Neuronal stem cell (in vitro differentiated cells): ENCODE data around the gene CERS4.

Source experiments
- DNase-seq: peaks from one replicate; pipeline ENCODE4 v3.0.0-alpha.2; 2013; ENCODE audit warnings: low spot score
- H2AFZ ChIP-seq: one replicate; pipeline ENCODE4 v1.6.1; 2013; ENCODE audit warnings: mild to moderate bottlenecking, low read length, inconsistent platforms
- H2AK5ac ChIP-seq: 2 replicates; pipeline ENCODE4 v1.6.1; 2013; ENCODE audit warnings: low read depth, mild to moderate bottlenecking, inconsistent platforms, low read length, moderate library complexity, mixed read lengths
- H2BK120ac ChIP-seq: 2 replicates; pipeline ENCODE4 v1.6.1; 2013; ENCODE audit warnings: low read depth, mild to moderate bottlenecking, inconsistent platforms, low read length, moderate library complexity, mixed read lengths
- H2BK12ac ChIP-seq: one replicate; pipeline ENCODE4 v1.6.1; 2013; ENCODE audit warnings: low read length, inconsistent platforms
- H2BK15ac ChIP-seq: 2 replicates; pipeline ENCODE4 v1.6.1; 2013; ENCODE audit warnings: mild to moderate bottlenecking, low read length, inconsistent platforms, mixed read lengths
- H2BK5ac ChIP-seq: one replicate; pipeline ENCODE4 v1.6.1; 2013; ENCODE audit warnings: inconsistent platforms, mild to moderate bottlenecking, low read length, moderate library complexity
- H3K14ac ChIP-seq: one replicate; pipeline ENCODE4 v1.6.1; 2013; ENCODE audit warnings: low read length, inconsistent platforms
- H3K18ac ChIP-seq: 2 replicates; pipeline ENCODE4 v1.6.1; 2013; ENCODE audit warnings: low read length, inconsistent platforms
- H3K23ac ChIP-seq: 2 replicates; pipeline ENCODE4 v1.6.1; 2013; ENCODE audit warnings: low read depth, mild to moderate bottlenecking, mixed read lengths, low read length, inconsistent platforms; ENCODE audit not compliant: poor library complexity
- H3K27ac ChIP-seq: replicated peaks from 3 replicates; pipeline ENCODE4 v1.5.1; 2013; ENCODE audit warnings: low read length, inconsistent platforms
- H3K27me3 ChIP-seq, 3 experiments: 2 replicates each; pipeline ENCODE4 v1.6.1; 2013; ENCODE audit warnings: low read length in 3 of 3, mild to moderate bottlenecking in 2 of 3, inconsistent platforms in 1 of 3, low read depth in 1 of 3, mixed read lengths in 1 of 3, moderate library complexity in 1 of 3; ENCODE audit not compliant: control insufficient read depth in 3 of 3, insufficient read depth in 3 of 3
- H3K36me3 ChIP-seq, 2 donors: replicated peaks in 1 of 2; 2 replicates each; pipeline ENCODE4 v1.6.1; 2013; ENCODE audit warnings: low read length in 2 of 2; ENCODE audit not compliant: control insufficient read depth in 2 of 2, insufficient read depth in 2 of 2
- H3K4ac ChIP-seq: 2 replicates; pipeline ENCODE4 v1.6.1; 2013; ENCODE audit warnings: inconsistent platforms, mild to moderate bottlenecking, low read length, moderate library complexity
- H3K4me1 ChIP-seq, 2 donors: 1 replicate in 1 of 2; 2 replicates in 1 of 2; pipeline ENCODE4 v1.6.1; 2013; ENCODE audit warnings: low read length in 2 of 2, low read depth in 1 of 2; ENCODE audit not compliant: control insufficient read depth in 2 of 2, insufficient read depth in 1 of 2
- H3K4me2 ChIP-seq: one replicate; pipeline ENCODE4 v1.6.1; 2013; ENCODE audit warnings: mild to moderate bottlenecking, low read length, inconsistent platforms; ENCODE audit not compliant: insufficient read depth, poor library complexity, severe bottlenecking
- H3K4me3 ChIP-seq, 2 donors: 2 replicates each; pipeline ENCODE4 v1.5.1; 2013; ENCODE audit warnings: low read length in 2 of 2, mild to moderate bottlenecking in 2 of 2, inconsistent platforms in 1 of 2, moderate library complexity in 1 of 2
- H3K79me1 ChIP-seq: one replicate; pipeline ENCODE4 v1.6.1; 2013; ENCODE audit warnings: low read depth, mild to moderate bottlenecking, inconsistent platforms, low read length, moderate library complexity
- H3K9ac ChIP-seq: one replicate; pipeline ENCODE4 v1.6.1; 2013; ENCODE audit warnings: mild to moderate bottlenecking, low read depth, low read length, inconsistent platforms; ENCODE audit not compliant: poor library complexity
- H3K9me3 ChIP-seq, 2 donors: replicated peaks in 1 of 2; 2 replicates each; pipeline versions ENCODE3 to v1.6.1; 2013; ENCODE audit warnings: low read length in 2 of 2, mild to moderate bottlenecking in 2 of 2, inconsistent platforms in 1 of 2, low read depth in 1 of 2, mixed read lengths in 1 of 2, moderate library complexity in 1 of 2; ENCODE audit not compliant: control insufficient read depth in 2 of 2, insufficient read depth in 1 of 2
- H4K8ac ChIP-seq: one replicate; pipeline ENCODE4 v1.6.1; 2013; ENCODE audit warnings: low read depth, mild to moderate bottlenecking, inconsistent platforms, low read length, moderate library complexity
- H4K91ac ChIP-seq: one replicate; pipeline ENCODE4 v1.6.1; 2013; ENCODE audit warnings: low read length, low read depth, mild to moderate bottlenecking, inconsistent platforms; ENCODE audit not compliant: poor library complexity
- WGBS, 2 donors: extraction: QIAGEN DNeasy Blood & Tissue Kit; methylation state at CpG; one replicate each; pipeline ENCODE4 v1.1.7; 2013; ENCODE audit warnings: missing lambda C conversion rate in 2 of 2, mixed read lengths in 1 of 2; ENCODE audit not compliant: insufficient read length in 2 of 2, insufficient replicate concordance in 1 of 2; ENCODE audit errors: extremely low coverage in 2 of 2; 5-methylcytosine and 5-hydroxymethylcytosine counted together

Gene CERS4

DNA sequence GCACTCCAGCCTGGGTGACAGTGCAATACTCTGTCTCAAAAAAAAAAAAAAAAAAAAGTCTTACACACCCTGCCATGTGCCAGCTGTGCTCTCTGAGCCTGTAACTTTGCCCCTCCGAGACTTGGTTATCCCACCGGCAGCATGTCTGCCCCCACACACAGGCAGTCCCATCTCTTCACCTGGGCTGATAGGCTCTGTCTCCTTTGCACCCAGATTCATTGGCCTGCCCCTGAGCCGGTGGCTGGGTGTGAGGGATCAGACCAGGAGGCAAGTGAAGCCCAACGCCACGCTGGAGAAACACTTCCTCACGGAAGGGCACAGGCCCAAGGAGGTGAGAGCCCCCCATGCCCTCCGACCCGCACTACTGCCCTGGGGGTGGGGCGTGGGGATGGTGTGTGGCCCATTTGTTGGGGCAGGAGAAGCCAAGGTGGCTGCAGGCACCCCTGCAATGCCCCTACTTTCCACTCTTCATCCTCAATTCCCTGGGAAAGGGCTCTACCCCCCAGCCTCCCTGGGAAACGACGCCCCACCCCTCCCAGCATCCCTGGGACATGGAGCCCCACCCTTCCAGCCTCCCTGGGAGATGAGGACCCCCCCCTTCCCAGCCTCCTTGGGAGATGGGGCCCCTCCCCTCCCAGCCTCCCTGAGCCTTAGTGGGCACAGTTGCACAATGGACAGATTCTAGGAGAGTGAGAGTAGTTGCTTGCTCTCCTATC lies 45.3 kb downstream of the CERS4 start:
- Histone ChIP-seq H2BK5ac (no peak overlapping the region), H3K27ac (no peak overlapping the region), H2BK120ac (no peak overlapping the region), H3K4me1 (no peaks in the 10 kb centered on the region), H3K4me2 (no peak overlapping the region), H4K91ac (no peak overlapping the region), H3K4ac (no peak overlapping the region), H2BK15ac (no peak overlapping the region), H2BK12ac (no peak overlapping the region), H3K79me1 (peaks cover 6% of the 10 kb centered on the region), H3K9ac (no peak overlapping the region), H2AK5ac (no peak overlapping the region), H3K4me3 (no peak overlapping the region), H3K14ac (no peak overlapping the region), H3K23ac (no peak overlapping the region), H3K18ac (no peak overlapping the region), H3K9me3 (no peaks in the 10 kb centered on the region), H3K36me3 (peaks cover 21 to 37% of the 10 kb centered on the region in 2 donors), H3K27me3 (peaks cover 0 to 3% (median 0%) of the 10 kb centered on the region in 3 experiments), H4K8ac (no peak overlapping the region), H2AFZ (no peak overlapping the region)
- DNase-seq = no peak
- no CpG with 5 or more reads among the region's 11 CpGs for WGBS, 2 donors

DNA sequence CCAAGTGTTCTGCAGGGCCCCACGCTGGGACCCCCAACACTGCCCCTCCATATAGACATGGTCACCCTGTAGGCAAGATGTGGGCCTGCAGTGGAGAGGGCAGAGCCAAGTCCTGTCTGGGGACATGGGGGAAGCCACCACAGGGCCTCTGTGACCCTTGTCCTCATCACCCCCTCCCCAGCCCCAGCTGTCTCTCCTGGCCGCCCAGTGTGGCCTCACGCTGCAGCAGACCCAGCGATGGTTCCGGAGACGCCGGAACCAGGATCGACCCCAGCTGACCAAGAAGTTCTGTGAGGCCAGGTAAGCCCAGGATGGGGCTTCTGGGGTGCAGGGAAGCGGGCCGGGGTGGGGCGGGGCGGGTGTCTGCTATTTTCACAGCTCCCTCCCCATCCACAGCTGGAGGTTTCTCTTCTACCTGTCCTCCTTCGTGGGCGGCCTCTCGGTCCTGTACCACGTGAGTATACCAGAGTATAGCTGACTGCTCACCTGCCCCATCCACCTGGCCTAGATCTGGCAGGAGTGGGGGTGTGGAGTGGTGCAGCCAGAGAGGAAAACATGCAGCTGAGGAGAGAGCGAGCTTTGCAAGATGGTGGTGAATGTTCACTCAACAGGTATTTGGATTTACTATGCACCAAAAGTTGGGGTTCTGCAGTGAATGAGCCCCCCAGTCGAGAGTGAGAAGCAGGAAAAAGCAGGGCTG lies 46.4 kb downstream of the CERS4 start:
- Histone ChIP-seq H3K14ac (no peak overlapping the region), H3K23ac (no peak overlapping the region), H4K8ac (no peak overlapping the region), H2AFZ (no peak overlapping the region), H3K4ac (no peak overlapping the region), H3K9ac (no peak overlapping the region), H3K9me3 (no peaks in the 10 kb centered on the region), H2BK120ac (no peak overlapping the region), H3K36me3 (peaks cover 24 to 39% of the 10 kb centered on the region in 2 donors), H3K4me1 (peaks cover 0 to 3% of the 10 kb centered on the region in 2 donors), H3K27ac (no peak overlapping the region), H3K4me3 (no peak overlapping the region), H3K79me1 (peaks cover 6% of the 10 kb centered on the region), H3K4me2 (no peak overlapping the region), H3K18ac (no peak overlapping the region), H2AK5ac (no peak overlapping the region), H4K91ac (no peak overlapping the region), H2BK15ac (no peak overlapping the region), H2BK12ac (no peak overlapping the region), H3K27me3 (peaks cover 0 to 3% (median 0%) of the 10 kb centered on the region in 3 experiments), H2BK5ac (no peak overlapping the region)
- DNase-seq = no peak
- no CpG with 5 or more reads among the region's 18 CpGs for WGBS, 2 donors

DNA sequence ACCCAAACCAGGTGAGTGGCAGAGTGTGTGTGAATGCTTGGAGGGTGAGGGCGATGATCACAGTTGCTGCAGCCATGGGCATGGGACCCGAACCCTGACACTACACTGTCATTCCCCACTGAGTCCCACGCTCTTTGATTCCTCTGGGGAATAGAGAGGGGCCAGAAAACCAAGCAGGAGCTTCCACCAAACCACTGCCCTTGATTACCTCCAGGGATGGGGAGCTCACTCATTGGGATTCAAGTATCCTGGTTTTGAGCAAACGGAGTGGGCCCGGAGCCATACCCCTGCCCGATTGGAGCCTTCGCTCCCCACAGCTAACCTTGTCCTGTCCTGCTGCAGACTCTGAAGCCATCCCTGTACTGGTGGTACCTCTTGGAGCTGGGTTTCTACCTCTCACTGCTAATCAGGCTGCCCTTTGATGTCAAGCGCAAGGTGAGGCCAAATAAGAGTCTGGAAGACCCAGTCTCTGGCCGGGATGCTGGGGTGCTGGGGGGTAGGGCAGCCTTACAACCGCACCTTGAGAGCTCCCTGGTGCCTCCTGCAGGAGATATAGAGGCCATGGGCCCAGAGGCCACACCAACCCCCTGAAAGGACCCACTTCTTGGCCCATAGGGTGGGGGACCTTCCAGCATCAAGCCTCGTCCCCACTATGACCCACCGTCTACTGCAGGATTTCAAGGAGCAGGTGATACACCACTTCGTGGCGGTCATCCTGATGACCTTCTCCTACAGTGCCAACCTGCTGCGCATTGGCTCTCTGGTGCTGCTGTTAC lies 47.3 kb downstream of the CERS4 start:
- Histone ChIP-seq H4K8ac (no peak overlapping the region), H2BK5ac (no peak overlapping the region), H4K91ac (no peak overlapping the region), H3K23ac (peak overlapping the region; percentile 16), H3K27ac (no peak overlapping the region), H3K27me3 (peaks cover 0 to 3% (median 0%) of the 10 kb centered on the region in 3 experiments), H2BK120ac (no peak overlapping the region), H3K4me1 (peaks cover 0 to 6% of the 10 kb centered on the region in 2 donors), H3K36me3 (peaks cover 24 to 38% of the 10 kb centered on the region in 2 donors), H3K18ac (no peak overlapping the region), H3K4me2 (no peak overlapping the region), H2BK12ac (no peak overlapping the region), H3K14ac (no peak overlapping the region), H3K4ac (no peak overlapping the region), H3K79me1 (peaks cover 2% of the 10 kb centered on the region), H2AK5ac (no peak overlapping the region), H2AFZ (no peak overlapping the region), H3K9me3 (no peaks in the 10 kb centered on the region), H2BK15ac (no peak overlapping the region), H3K4me3 (no peak overlapping the region), H3K9ac (peak overlapping the region; percentile 12)
- no CpG with 5 or more reads among the region's 15 CpGs for WGBS, 2 donors
- no peak for DNase-seq

DNA sequence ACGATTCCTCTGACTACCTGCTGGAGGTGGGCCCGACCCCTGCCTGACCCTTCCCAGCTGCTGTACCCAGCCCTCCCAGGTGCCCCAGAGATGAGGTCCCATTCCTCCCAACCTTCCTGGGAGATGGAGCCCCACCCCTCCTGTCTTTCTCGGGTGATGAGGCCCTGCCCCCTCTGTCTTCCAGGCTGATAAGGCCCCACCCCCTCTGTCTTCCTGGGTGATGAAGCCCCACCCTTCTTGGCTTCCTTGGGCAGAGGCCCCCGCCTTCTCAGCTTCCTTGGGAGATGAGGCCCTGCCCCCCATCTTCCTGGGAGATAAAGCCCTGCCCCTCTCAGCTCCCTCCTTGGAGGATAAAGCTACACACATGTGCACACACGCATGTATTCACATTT lies 47.9 kb downstream of the CERS4 start:
- no peak overlapping the region for H2BK120ac ChIP-seq
- H3K18ac ChIP-seq = no peak overlapping the region
- H4K8ac ChIP-seq = no peak overlapping the region
- H3K27me3 ChIP-seq = peaks cover 0 to 3% (median 0%) of the 10 kb centered on the region in 3 experiments
- no peak overlapping the region for H2AFZ ChIP-seq
- no peaks in the 10 kb centered on the region for H3K9me3 ChIP-seq
- no peak overlapping the region for H2BK12ac ChIP-seq
- peak overlapping the region; percentile 16 for H3K23ac ChIP-seq
- no peak overlapping the region for H3K27ac ChIP-seq
- H3K4me3 ChIP-seq = no peak overlapping the region
- H3K4ac ChIP-seq = no peak overlapping the region
- no peak overlapping the region for H2BK5ac ChIP-seq
- H3K14ac ChIP-seq = no peak overlapping the region
- H3K4me2 ChIP-seq = no peak overlapping the region
- no CpG with 5 or more reads among the region's 5 CpGs for WGBS, 2 donors
- peaks cover 2% of the 10 kb centered on the region for H3K79me1 ChIP-seq
- H3K4me1 ChIP-seq = peaks cover 0 to 6% of the 10 kb centered on the region in 2 donors
- H2BK15ac ChIP-seq = no peak overlapping the region
- H3K9ac ChIP-seq = no peak overlapping the region
- H4K91ac ChIP-seq = no peak overlapping the region
- no peak for DNase-seq
- H2AK5ac ChIP-seq = no peak overlapping the region
- H3K36me3 ChIP-seq = peaks cover 24 to 41% of the 10 kb centered on the region in 2 donors
